CD4-positive, alpha-beta T cell (primary cell): ENCODE data around the gene SLC22A3. TPM values are rescaled to one million over a fixed set of nuclear protein-coding genes. Genes with fewer than 3 reads are reported as not detected.
A peak's percentile ranks its signal among the peaks of the same experiment; 100 is the strongest.

Experiments used
- ATAC-seq: fragments of 200-7000 bp; cut with Tn5 transposase; one replicate; pipeline ENCODE4 v1.10.0; 2022; ENCODE audit warnings: mild to moderate bottlenecking; ENCODE audit not compliant: poor library complexity
- CTCF ChIA-PET: fragments of 350-600 bp; sonication (Branson Sonifier 250); formaldehyde crosslinking; loops from one replicate; lab custom pipeline; 2021; ENCODE audit warnings: antibody characterized with exemption, inconsistent platforms; lab: Charles Lee
- POLR2A ChIA-PET: fragments of 350-600 bp; sonication (Branson Sonifier 250); formaldehyde crosslinking; loops from one replicate; lab custom pipeline; 2021; ENCODE audit warnings: antibody characterized with exemption, inconsistent platforms; lab: Charles Lee
- DNase-seq, 14 experiments: peaks; one replicate each; pipeline ENCODE4 v3.0.0-alpha.2; 2013 to 2020; ENCODE audit warnings: mixed read lengths in 2 of 14
- H3K27ac ChIP-seq, 2 donors: one replicate each; pipeline versions ENCODE4 v1.5.1 to v1.7.0; 2013; ENCODE audit warnings: low read length in 2 of 2, low read depth in 1 of 2, mild to moderate bottlenecking in 1 of 2
- H3K27me3 ChIP-seq, 2 experiments: 1 replicate in 1 of 2; 2 replicates in 1 of 2; pipeline versions ENCODE4 v1.6.1 to v1.7.0; 2013; ENCODE audit warnings: low read length in 2 of 2, control low read depth in 1 of 2, mild to moderate bottlenecking in 1 of 2, moderate library complexity in 1 of 2; ENCODE audit not compliant: insufficient read depth in 2 of 2, control insufficient read depth in 1 of 2
- H3K36me3 ChIP-seq: one replicate; pipeline ENCODE4 v1.6.1; 2013; ENCODE audit warnings: low read length, control low read depth; ENCODE audit not compliant: insufficient read depth
- H3K4me1 ChIP-seq: one replicate; pipeline ENCODE4 v1.6.1; 2013; ENCODE audit warnings: low read length, control low read depth; ENCODE audit not compliant: insufficient read depth
- H3K4me3 ChIP-seq: one replicate; pipeline ENCODE4 v1.5.1; 2013; ENCODE audit warnings: mild to moderate bottlenecking, low read length, moderate library complexity
- H3K9me3 ChIP-seq, 2 experiments: 1 replicate in 1 of 2; 2 replicates in 1 of 2; pipeline versions ENCODE4 v1.6.1 to v1.7.0; 2013; ENCODE audit warnings: low read length in 2 of 2, mild to moderate bottlenecking in 2 of 2, control low read depth in 1 of 2, moderate library complexity in 1 of 2; ENCODE audit not compliant: control insufficient read depth in 1 of 2, insufficient read depth in 1 of 2
- H3K27ac Mint-ChIP-seq: one replicate; pipeline ENCODE4 v1.8.0; 2020; ENCODE audit warnings: mixed read lengths
- H3K27me3 Mint-ChIP-seq: one replicate; pipeline ENCODE4 v1.8.0; 2021; ENCODE audit warnings: mixed read lengths
- H3K36me3 Mint-ChIP-seq: one replicate; pipeline ENCODE4 v1.8.0; 2021; ENCODE audit warnings: low read depth, mixed read lengths
- H3K4me1 Mint-ChIP-seq: one replicate; pipeline ENCODE4 v1.8.0; 2021; ENCODE audit warnings: low read depth, mixed read lengths
- H3K4me3 Mint-ChIP-seq: one replicate; pipeline ENCODE4 v1.8.0; 2020; ENCODE audit warnings: mild to moderate bottlenecking, mixed read lengths
- H3K9me3 Mint-ChIP-seq: one replicate; pipeline ENCODE4 v1.8.0; 2020; ENCODE audit warnings: mixed read lengths
- CTCF ChIP-seq: fragments of 200-600 bp; IDR thresholded peaks from one replicate; pipeline ENCODE4 v1.8.0; 2022; ENCODE audit warnings: antibody characterized with exemption, mild to moderate bottlenecking
- intact Hi-C, 2 experiments: fragments of 100-400 bp; cut with DNase I in 1 of 2; cut with micrococcal nuclease in 1 of 2; formaldehyde crosslinking; loops; one replicate each; pipeline versions ENCODE4 v1.15.1 to v1.9.0; 2023 to 2025; cut with DNase I, micrococcal nuclease
- total RNA-seq, 174 experiments: library from RNA in 2 of 174; stranded (reverse) in 2 of 174; gene quantifications; one replicate each; pipeline ENCODE4 v1.2.3 and lab custom pipeline; 2021 to 2026

SLC22A3 gene
- total RNA-seq, 2 experiments from 2014 or later, result not detected

DNA sequence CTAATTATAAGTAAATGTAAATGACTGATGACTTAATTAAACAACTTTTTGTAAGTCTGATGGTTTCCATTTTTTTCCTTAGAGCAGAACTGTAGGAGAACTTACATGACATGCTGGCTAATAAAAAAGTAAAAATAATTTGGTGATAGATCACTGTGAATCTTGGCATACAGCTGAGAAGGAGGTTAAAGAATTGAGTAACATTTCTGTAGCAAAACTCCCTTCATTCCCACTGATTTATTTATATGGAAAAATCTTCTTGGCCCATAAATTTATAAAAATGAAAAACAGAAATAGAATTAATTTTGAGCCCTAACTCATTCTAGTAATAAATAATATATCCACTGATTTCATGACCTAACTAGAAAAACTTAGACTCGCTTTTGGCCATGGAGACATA is 48.1 kb downstream of the SLC22A3 start:
- TF ChIP-seq CTCF, result no peak
- H3K9me3 Mint-ChIP-seq, result no peaks in the 10 kb centered on the region
- Histone ChIP-seq H3K9me3 (no peaks in the 10 kb centered on the region), H3K4me3 (no peak overlapping the region), H3K27ac (no peak overlapping the region), H3K27me3 (no peaks in the 10 kb centered on the region), H3K36me3 (no peaks in the 10 kb centered on the region), H3K4me1 (no peaks in the 10 kb centered on the region)
- H3K36me3 Mint-ChIP-seq, result no peaks in the 10 kb centered on the region
- peaks cover 17% of the 10 kb centered on the region for H3K27me3 Mint-ChIP-seq
- no peak for ATAC-seq
- no peaks in the 10 kb centered on the region for H3K4me1 Mint-ChIP-seq
- CTCF ChIA-PET, result no interaction called here
- H3K27ac Mint-ChIP-seq, result no peak overlapping the region
- POLR2A ChIA-PET, result no interaction called here
- intact Hi-C loops, result no loop called here
- H3K4me3 Mint-ChIP-seq, result no peak overlapping the region
- DNase-seq, result no peak

GRCh38 chr6:160398674-160399271 is 50.6 kb downstream of the SLC22A3 start:
- Histone ChIP-seq H3K27ac (no peak overlapping the region), H3K4me3 (no peak overlapping the region), H3K9me3 (no peaks in the 10 kb centered on the region), H3K4me1 (no peaks in the 10 kb centered on the region), H3K27me3 (no peaks in the 10 kb centered on the region), H3K36me3 (no peaks in the 10 kb centered on the region)
- Mint-ChIP-seq H3K4me3 (no peak overlapping the region), H3K9me3 (no peaks in the 10 kb centered on the region), H3K36me3 (no peaks in the 10 kb centered on the region), H3K27me3 (peaks cover 17% of the 10 kb centered on the region), H3K4me1 (no peaks in the 10 kb centered on the region), H3K27ac (no peak overlapping the region)
- POLR2A ChIA-PET, result no interaction called here
- DNase-seq, result peak in 1 of 14 experiments; percentile 28
- intact Hi-C loops, result no loop called here
- no peak for ATAC-seq
- TF ChIP-seq CTCF, result no peak
- CTCF ChIA-PET, result no interaction called here

DNA sequence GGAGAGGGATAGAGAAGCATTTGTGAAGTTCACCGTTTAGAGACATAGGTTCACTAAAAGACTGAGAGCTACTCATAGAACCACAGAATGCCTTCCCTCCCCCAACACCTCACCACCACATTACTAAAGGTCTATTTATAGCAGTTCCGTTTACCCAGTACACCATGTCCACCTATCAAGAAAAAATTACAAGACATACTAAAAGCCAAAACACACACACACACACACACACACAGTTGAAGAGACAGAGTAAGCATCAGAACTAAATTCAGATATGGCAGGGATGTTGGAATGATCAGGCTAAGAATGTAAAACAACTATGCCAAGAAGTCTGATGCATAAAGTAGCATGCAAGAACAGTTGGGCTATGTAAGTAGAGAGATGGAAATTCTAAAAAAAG is 52.3 kb downstream of the SLC22A3 start:
- no peak for TF ChIP-seq CTCF
- Mint-ChIP-seq H3K4me1 (no peaks in the 10 kb centered on the region), H3K36me3 (no peaks in the 10 kb centered on the region), H3K4me3 (no peak overlapping the region), H3K9me3 (no peaks in the 10 kb centered on the region), H3K27me3 (peaks cover 10% of the 10 kb centered on the region), H3K27ac (no peak overlapping the region)
- intact Hi-C loops, result no loop called here
- DNase-seq (peak in 1 of 14 experiments; percentile 44), ATAC-seq (no peak)
- no peaks in the 10 kb centered on the region for H3K4me1 ChIP-seq
- ChIA-PET POLR2A (interaction anchor here (0.6 kb wide), 1 partner anchor 126 kb away, joined by 4 read pairs; no protein-coding TSS in a partner anchor), CTCF (no interaction called here)
- H3K4me3 ChIP-seq, result no peak overlapping the region
- H3K27me3 ChIP-seq, result no peaks in the 10 kb centered on the region
- no peaks in the 10 kb centered on the region for H3K36me3 ChIP-seq
- H3K27ac ChIP-seq, result no peak overlapping the region
- H3K9me3 ChIP-seq, result no peaks in the 10 kb centered on the region
